Stimulated activated CD4-positive, alpha-beta T cell treated with anti-CD3 and anti-CD28 coated beads, Interleukin-2, amount 100 ng/mL, for 4 hours (primary cell): Measurements from ENCODE around the gene MOB3A.
A peak's percentile ranks its signal among the peaks of the same experiment; 100 is the strongest.

Source experiments
- DNase-seq: peaks from one replicate; pipeline ENCODE4 v3.0.0-alpha.2; 2020; ENCODE audit warnings: low read depth

MOB3A gene

DNA sequence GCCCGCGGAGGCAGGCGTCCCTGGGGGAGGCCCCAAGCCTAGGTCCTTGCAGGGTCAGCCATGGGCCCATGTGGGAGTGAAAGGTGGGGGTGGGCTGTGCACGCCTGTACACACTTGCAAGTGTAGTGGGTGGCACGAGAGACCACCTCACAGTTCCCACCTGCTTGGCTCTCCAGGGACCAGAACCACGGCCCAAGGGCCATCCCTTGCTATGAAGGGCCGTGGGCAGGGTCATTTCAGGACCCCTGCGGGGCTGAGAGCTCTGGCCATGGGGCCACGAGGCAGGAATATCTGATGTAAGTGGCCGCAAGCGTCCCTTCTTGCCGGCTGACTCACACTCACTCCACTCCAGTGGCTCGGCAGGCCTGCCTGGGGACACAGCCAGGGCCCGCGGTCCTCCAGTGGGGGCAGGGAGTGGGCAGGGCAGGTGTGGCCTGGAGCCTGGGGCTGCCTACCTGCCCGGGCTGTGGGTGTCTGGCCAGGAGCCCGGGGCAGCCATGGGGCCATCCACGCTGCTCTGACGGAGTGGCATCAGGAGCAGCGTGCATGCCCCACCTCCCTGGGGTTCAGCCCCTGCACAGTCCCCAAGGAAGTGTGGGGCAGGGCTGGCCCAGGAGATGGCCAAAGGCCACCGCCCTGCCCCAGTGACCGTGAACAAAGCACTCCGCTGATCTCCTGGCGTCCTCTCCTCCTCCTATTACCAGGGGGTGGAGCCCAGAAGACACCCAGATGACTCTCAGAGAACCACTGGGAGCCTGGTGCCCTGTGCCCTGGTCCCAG, 36.5 kb downstream of the MOB3A start:
- no peak for DNase-seq

DNA sequence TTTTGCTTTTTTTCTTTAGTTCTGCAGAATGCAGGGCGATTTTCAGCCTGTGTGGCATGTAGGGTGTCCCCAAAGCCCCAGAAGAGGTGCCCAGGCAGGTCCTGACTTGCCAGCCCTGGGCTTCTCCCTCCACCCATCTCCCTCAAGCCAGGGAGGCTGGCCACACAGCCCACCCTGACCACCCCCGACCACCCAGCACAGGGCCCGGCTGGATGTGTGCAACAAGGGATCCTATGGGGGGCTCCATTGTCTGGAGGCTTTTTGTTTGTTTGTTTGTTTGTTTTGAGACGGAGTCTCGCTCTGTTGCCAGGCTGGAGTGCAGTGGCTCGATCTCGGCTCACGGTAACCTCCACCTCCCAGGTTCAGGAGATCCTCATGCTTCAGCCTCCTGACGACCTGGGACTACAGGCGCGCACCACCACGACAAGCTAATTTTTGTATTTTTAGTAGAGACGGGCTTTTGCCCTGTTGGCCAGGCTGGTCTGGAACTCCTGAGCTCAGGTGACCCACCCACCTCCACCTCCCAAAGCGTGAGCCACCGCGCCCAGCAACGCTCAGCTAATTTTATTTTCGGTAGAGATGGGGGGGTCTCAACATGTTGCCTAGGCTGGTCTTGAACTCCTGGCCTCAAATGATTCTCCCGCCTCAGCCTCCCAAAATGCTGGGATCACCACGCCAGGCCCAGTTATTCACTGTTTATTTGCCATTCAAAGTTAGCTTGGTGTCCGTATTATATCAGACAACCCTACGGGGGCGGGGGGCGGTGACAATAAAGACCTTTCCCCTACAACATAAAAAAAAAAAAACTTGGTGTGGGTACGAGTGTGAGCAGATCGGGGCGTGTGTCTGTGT, 37.3 kb downstream of the MOB3A start:
- DNase-seq: no peak

DNA sequence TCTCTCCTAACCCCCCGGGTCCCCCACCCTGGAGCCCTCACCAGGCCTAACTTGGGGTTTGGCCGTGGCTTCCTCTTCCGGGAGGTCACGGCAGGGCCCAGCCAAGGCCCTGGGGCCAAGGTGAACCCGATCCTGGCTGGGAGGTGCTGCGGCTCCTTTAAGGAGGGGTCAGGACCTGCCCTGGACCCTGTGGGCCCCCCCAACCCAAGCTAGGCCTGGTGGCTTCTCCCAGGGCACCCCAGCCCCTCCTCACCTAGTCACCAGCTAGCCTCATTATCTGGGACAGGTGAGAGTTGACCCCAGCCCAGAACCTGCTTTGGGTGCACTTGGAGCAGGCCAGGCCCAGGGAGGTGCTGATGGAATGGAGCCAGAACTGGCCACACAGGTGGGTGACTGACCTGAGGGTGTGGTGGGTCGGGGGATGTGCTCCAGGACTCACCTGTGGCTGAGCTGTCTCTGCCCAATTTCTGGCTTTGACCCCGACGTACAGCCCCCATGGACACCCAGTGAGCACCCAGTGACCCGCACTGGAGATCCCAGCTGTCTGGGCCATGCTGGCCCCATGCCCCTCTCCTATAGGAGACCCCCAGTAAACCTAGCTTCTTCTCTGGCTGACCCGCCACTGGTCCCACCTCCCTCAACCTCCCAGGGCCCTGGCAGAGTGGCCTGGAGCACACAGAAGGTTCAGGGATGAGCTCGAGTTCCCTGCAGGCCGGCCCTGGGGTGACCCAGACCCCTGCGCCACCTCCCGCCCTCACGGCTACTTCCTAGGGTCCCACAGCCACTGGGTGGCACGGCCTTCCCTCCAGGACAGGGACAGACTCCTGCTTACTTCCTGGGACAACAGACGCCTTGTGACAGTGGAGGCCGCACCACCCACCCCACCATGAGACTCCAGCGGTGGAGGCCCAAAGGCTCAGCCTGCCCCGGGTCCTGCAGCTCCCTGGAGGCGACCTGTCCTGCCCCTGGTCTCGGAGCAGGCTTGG, 38.3 kb downstream of the MOB3A start:
- DNase-seq: no peak

DNA sequence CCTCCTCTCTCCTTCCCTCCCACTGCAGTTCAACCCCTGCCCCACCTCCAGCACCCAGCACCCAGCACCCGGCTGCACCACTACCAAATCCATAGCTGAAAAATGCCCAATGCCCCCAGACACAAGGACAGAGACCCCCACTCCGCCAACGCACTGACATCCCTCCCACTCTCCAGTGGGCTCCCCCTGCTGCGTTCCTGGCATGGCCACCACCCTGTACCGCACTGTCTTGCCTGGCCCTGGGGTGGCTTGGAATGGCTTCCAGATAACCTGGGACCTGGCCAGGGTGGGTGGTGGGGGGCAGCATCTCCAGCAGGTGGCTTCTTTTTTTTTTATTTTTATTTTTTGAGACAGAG, 39.3 kb downstream of the MOB3A start:
- DNase-seq: no peak

DNA sequence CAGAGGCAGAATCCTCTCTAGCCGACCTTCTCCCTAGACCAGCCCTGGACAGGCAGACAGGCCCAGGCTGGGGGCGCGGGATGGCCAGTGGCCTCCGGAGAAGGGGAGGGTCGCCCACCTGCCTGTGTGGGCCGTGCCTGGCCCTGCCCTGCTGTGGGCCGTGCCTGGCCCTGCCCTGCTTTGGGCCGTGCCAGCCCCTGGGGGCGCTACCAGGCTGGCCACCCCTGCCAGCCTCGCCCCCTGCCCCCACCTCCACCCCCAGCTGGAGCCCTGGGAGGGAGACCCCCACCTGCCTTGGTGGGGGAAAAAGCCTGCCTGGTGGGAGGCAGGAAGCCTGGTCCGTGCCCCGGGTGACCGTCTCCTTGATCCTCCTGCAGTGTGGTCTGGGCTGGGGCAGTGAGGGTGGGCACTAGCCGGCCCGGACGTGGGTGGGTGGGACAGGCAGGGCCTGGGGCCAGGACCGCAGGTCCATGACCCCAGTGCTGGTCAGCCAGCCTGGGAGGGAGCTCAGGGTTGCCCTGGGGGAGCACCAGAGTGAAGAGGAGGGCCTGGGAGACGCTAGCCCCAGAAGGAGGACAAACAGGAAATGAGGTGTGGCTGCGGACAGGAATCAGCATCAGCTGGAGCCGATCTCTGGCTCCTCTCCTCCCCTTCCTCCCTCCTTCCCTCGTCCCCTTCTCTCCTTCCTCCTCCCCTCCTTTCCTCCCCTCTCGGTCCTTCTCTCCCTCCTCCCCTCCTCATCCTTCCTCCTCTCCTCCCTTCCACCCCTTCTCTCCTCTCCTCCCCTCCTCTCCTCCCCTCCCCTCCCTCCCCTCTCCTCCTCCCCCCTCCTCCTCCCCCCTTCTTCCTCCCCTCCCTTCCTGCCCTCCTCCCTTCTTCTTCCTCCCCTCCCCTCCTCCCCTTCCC, 39.9 kb downstream of the MOB3A start:
- no peak for DNase-seq

DNA sequence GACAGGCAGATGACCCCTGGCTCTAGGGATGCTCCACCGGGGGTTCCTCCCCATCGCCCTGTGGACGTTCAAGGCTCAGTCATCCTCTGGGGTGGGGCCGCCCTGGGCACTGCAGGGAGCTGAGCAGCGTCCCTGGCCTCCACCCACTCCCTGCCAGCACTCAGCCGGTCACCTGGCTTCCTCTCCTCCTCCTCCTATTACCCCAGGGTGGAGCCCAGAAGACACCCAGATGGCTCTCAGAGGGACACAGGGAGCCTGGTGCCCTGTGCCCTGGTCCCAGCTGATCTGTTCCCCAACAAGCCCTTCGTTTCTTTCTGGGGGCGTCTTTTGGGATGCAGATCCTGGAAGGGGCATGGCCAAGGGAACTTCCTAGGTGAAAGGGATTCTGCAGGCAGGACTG, 41.4 kb downstream of the MOB3A start:
- DNase-seq: no peak

DNA sequence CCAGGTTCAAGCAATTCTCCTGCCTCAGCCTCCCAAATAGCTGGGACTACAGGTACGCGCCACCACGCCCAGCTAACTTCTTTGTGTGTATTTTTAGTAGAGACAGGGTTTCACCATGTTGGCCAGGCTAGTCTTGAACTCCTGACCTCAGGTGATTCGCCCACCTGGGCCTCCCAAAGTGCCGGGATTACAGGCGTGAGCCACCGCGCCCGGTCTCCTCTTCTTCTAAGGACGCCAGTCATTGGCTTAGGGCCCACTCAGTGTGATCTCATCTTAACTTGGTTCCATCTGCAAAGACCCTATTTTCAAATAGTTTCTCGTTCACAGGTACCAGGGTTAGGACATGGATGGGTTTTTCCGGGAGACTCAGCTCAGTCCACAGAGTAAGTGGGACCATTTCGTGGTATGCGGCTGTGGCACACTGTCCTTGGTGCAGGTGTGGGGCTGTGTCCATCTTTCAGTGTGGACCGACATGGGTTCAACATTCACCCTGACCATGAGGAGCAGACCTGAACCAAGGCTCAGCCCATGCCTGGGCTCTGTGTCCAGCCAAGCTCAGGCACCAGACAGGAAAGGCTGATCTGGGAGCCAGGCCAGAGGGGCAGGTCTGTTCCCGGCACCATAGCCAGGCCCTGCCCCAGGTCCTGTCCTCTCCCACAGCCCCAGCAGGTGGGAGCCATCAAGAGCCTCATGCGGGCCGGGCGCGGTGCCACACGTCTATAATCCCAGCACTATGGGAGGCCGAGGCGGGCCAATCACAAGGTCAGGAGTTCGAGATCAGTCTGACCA, 42.3 kb downstream of the MOB3A start:
- DNase-seq: no peak

DNA sequence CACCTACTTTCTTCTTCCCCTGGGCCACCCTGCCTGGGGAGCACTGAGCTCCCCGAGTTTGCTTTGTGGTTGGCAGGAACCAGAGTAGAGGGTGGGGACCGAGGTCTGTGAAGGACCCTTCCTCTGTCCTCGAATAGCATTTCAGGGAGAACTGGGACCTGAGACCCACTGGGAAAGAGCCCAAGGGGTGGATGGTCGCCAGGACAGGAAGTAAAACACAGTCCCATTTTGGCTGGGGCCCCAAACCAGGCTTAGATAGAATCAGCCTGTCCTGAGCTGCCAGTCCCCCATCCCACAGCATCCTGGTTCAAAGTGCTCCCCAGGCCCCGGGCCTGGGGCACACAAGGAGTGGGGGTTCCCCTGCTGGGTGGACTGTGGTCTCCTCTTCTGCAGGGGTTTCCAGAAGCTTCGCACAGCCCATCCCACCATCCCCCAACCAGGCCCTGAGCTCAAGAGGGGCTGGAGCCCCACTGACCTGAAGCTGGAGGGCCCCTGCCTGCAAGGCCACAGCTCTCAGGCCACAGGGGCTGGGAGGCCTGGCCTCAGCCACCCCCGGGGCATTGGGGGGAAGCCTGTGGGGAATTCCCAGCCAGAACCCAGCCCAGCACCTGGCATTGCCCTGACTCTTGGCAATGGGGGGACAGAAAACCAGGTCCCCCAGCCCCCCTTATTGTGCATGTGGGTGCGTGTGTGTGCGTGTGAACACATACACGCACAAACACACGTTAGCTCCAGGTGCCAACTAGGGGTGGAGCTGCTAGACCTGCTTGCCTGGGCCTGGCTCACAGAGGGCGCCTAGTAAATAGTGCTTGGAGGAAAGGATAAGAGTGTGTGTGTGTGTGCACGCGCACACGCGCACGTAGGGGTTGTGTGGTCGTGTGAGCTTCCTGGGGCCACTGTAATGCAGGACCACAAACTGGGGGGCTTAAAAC, 44.1 kb downstream of the MOB3A start:
- DNase-seq: no peak

DNA sequence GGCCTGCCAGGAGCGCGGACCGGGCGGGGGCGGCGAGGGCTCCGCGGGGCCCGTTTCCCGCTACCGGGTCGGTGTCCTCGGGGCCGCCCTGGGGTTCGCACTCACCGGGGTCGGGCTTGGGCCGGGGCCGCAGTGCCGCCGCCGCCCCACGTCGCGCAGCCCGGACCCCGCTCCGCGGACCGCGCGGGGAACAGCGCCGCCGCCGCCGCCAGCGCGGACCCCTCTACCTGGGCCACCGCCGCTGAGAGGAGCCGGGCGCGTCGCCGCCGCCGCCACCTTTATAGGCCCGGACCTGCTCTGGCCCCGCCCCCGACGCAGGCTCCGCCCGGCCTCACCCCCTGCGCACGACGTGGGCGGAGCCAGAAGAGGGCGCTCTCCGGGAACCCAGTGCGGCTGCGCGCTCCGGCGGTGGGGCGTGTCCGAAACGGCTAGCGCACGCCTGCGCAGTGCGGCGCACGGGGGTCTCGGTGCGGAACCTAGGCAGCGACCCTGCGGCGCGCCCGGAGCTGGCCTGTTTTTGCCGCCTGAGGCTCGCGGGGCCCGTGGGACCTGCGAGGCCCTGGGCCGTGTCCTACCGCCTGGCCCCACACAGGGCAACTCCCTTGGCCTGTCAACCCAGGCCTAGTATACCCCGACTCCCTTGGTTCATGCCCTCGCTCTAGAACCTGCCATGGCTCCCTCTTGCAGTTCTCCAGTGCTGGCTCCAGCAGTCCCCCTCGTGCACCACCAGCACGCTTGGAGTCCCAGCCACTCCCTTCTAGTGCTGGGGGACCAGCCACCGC, 44.9 kb downstream of the MOB3A start, which contains the start of gene MKNK2:
MKNK2 (minus strand) TSS at position 254 of the 782 bp plus-strand sequence. CDS start 393 bp downstream, outside the sequence.
- DNase-seq: peak; percentile 92

DNA sequence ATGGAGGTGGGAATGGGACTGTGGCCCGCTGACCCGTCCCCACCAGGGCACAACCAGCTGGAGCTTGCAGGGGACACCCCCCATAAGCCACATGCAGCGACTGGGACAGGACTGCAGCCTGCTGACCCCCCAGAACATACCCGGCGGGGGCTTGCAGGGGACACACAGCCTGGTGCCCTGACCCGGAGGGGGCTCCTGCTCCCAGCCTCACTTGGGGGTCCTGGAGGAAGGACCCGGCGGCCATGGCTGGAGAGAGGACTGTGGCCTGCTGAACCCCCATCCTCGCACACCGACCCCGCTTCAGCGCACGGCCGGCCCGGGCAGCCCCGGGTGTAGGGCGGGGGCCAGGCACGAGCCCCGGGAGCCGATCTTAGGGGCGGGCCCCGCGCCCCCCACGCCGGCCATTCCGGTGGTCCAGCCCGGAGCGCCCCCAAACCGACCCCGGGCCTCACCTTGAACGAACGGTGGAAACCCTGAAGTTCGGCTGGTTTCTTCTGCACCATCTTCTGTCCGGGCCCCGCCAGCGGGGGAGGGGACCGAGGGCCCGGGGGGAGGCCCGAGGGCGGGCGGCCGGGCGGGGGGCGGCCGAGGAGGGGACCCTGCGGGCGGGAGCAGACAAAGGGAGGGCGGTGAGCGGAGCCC, 45.7 kb downstream of the MOB3A start:
- no peak for DNase-seq

DNA sequence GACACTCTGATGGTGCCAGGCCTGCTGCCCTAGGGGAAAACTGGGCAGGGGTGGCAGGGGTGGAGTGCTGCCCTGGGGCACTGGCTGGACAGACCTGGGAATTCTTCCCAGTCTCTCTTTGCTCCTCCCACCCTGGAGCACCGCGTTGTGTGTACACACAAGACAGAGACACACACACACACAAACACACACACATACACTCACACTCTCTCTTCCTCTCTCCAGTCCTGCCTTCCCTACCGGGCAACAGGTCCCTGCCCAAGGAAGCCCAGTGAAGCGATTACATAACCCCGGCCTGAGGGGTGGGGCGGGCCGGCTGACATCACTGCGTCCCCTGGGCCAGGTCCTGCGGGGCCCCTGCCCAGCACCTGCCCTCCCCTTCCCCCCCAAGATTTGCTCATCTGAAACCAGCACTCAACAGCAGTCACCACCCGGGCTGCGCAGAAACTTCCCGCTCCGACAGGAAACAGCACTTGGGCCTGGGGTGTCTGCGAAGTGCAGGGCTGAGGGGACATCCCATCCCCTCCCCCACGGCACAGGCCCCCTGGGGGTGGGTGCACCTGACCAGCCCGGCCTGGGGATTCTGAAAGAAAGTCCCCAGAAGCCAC, 46.3 kb downstream of the MOB3A start:
- DNase-seq: peak; percentile 32

DNA sequence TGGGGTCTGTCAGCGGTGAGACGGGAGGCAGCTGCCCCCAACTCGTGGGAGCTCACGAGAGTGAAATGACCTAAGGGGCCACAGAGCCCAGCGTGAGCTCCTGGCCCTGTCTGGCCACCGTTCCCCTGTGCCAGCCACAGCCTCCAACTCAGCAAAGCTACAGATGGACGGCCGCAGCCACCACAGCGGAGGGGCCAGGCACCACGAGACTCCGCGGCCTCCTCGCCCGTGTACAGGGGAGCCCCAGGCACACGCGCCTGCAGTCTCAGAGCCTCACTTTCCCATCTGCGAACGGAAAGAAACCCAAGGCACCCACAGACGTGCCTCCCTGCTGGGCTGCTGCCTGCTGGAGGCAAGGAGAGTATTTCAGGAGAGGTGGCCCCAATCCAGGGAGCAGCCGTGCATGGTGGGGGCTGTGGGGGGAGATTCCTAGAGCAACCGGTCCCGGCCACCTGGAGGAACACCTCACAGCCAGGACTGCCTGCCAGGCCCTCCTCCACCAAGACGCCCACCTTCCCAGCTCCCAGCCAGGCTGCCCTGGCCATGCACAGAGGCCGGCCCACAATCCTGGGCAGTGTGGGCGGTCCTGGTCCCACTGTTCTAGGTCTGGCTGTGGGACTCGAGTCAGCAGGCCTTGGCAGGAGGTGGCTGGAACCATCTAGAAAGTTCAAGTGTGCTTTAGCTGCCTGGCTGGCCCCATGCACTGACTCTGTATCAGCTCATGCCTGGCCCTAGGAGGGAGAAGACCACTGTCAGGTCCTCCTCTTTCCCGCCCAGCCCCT, 47.0 kb downstream of the MOB3A start:
- DNase-seq: no peak

DNA sequence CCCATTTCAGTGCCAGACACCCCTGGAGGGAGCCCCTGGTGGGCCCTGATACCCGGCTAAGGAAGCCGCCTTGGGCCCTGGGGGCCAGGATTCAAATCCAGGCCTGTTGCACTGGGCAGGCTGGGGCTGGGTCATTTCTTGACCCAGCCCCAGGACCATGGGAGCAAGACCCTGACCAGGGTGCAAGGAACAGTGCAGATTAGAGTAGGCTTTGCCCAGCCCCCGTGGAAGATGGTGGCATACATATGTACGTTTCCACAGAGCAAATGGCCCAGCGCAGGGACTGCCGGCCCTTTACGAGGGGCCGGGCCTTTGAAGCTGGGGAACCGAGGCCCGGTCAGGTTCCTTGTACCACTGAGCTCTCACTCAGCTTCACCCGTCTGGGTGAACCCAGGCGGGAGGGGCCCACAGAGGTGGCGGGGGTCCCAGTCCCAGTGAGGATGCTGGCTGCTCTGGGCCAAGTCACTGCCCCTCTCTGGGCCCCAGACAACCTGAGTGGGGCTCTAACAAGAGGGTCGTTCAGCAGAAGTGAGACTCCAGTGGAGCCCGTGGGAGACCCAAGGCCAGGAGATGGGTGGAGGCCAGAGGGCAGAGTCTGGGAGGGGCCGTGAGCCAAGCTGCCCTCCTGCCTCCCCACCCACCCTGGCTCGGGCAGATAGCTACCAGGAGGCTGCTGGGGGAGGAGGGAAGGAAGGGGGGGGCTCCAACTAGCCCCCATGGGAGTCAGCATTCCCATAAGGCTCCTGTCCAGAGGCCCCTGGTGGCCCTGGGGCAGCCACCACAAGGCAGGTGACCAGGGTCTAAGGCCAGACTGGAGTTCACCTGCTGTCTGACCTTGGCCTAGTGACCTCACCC, 47.8 kb downstream of the MOB3A start:
- DNase-seq: no peak

DNA sequence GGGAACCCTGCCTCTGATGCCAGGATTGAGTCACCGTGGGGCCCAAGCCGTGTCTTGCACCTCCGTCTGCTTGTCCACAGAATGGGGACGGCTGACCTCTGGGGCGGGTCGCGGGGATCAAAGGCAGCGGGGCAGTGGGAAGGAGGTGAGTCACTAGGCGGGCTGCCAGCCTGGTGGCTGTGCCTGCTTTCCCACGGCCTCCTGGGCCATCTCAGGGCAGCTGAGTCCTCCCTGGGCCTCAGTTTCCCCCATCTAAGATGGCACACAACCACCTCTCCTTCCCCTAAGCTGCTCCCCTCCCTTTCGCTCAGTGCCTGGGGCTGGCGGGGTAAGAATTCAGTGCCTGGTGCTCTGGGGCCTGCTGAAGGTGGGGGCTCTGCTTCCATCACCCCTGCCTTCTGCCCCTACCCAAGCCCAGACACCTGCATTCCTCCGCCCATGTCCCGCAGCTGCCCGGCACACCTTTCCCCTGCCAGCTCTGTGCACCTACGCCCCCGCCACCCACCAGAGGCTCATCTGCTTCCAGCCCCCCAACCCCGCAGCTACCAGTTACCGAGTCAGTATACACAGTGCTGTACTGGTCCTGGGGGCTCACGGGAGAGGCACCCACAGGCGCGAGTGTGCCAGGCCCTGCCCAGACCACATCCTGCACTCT, 48.5 kb downstream of the MOB3A start:
- no peak for DNase-seq

DNA sequence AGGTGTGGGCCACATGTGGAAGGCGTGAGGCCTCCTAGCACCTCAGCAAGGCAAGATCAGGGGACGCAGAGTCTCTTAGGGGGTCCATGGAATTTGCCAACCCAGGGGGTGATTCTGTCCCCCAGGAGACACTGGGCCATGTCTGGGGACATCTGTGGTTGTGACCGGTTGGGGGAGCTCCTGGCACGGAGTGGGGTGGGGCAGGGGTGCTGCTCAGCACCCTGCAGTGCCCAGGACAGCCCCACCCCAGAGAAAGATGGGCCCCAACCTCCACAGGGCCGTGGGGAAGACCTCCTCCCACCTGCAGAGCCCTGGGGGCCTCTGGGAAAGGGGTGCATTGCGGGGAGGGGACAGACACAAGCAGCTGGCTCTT, 49.1 kb downstream of the MOB3A start:
- DNase-seq: no peak
